H1 (cell line): ENCODE data around the gene RPTOR.

Source experiments
- CTCF ChIP-seq, 3 experiments: IDR thresholded peaks; 1 replicate in 2 of 3; 2 replicates in 1 of 3; pipeline versions ENCODE4 v1.5.1 to v1.6.1; 2011; ENCODE audit warnings: low read length in 3 of 3, mild to moderate bottlenecking in 3 of 3, inconsistent platforms in 2 of 3, low read depth in 1 of 3, moderate library complexity in 1 of 3; ENCODE audit not compliant: insufficient read depth in 1 of 3; ENCODE audit errors: control extremely low read depth in 1 of 3
- MAX ChIP-seq: IDR thresholded peaks from 2 replicates; pipeline ENCODE4 v1.6.1; 2012; ENCODE audit warnings: inconsistent platforms
- POLR2A ChIP-seq, 2 experiments: IDR thresholded peaks; 1 replicate in 1 of 2; 2 replicates in 1 of 2; pipeline ENCODE4 v1.6.1; 2011; ENCODE audit warnings: low read depth in 2 of 2, low read length in 2 of 2, mild to moderate bottlenecking in 2 of 2; ENCODE audit errors: control extremely low read depth in 1 of 2
- POLR2AphosphoS5 ChIP-seq: IDR thresholded peaks from 2 replicates; pipeline ENCODE4 v1.6.1; 2011; ENCODE audit warnings: low read depth, low read length
- TEAD4 ChIP-seq: IDR thresholded peaks from 2 replicates; pipeline ENCODE4 v1.6.1; 2012; ENCODE audit warnings: low read depth, low read length, inconsistent platforms, mixed read lengths

- TF ChIP-seq POLR2AphosphoS5 (no peak), POLR2A (IDR thresholded peaks at IDR 0.05; ENCODE audit: control extremely low read depth in 1 of 2, low read depth in 2 of 2, low read length in 2 of 2) (no peak), MAX (no peak), CTCF (IDR thresholded peaks at IDR 0.05; ENCODE audit: control extremely low read depth in 1 of 3, insufficient read depth in 1 of 3, low read depth in 1 of 3, low read length in 3 of 3) (peak in 2 of 3 experiments; percentile 36 to 59; a peak in 3 of 4 replicates), TEAD4 (no peak)
Observed at GRCh38 chr17:80660527-80661198, 116.0 kb downstream of the RPTOR start.
